H1 (cell line): Measurements from ENCODE around the gene RGS4. TPM values are rescaled to one million over a fixed set of nuclear protein-coding genes. Genes with fewer than 3 reads are reported as not detected.

Experiments used
- CTCF ChIA-PET: fragments of 300-600 bp; sonication (Branson Sonifier 250); formaldehyde crosslinking; loops from one replicate; lab custom pipeline; 2021; ENCODE audit not compliant: partially characterized antibody; lab: Charles Lee
- POLR2A ChIA-PET: fragments of 300-600 bp; sonication (Branson Sonifier 250); formaldehyde crosslinking; loops from one replicate; lab custom pipeline; 2021; ENCODE audit warnings: inconsistent platforms; ENCODE audit not compliant: partially characterized antibody; lab: Charles Lee
- DNase-seq, 2 experiments: peaks; one replicate each; pipeline versions ENCODE4 v3.0.0 to v3.0.0-alpha.2; 2010 to 2022; ENCODE audit warnings: low spot score in 2 of 2, low read depth in 1 of 2, mixed read lengths in 1 of 2
- FAIRE-seq: peaks from 2 replicates; lab custom pipeline; 2011; peaks lifted over from hg19 to GRCh38; lab: Jason Lieb, UNC
- H2AFZ ChIP-seq: 2 replicates; pipeline ENCODE4 v1.8.1; 2012; ENCODE audit warnings: low read length, inconsistent platforms
- H2AK5ac ChIP-seq: 2 replicates; pipeline ENCODE4 v1.6.1; 2013; ENCODE audit warnings: low read depth, low read length
- H2BK120ac ChIP-seq: replicated peaks from 2 replicates; pipeline ENCODE3; 2013; ENCODE audit warnings: low read depth, low read length, inconsistent platforms
- H2BK12ac ChIP-seq: 2 replicates; pipeline ENCODE4 v1.6.1; 2013; ENCODE audit warnings: low read depth, low read length
- H2BK15ac ChIP-seq: 2 replicates; pipeline ENCODE4 v1.6.1; 2013; ENCODE audit warnings: low read length
- H2BK20ac ChIP-seq: 2 replicates; pipeline ENCODE4 v1.6.1; 2013; ENCODE audit warnings: low read length
- H2BK5ac ChIP-seq: 2 replicates; pipeline ENCODE4 v1.6.1; 2013; ENCODE audit warnings: low read depth, low read length
- H3K14ac ChIP-seq: 2 replicates; pipeline ENCODE4 v1.6.1; 2013; ENCODE audit warnings: inconsistent platforms; ENCODE audit not compliant: insufficient read length
- H3K18ac ChIP-seq: 2 replicates; pipeline ENCODE4 v1.6.1; 2013; ENCODE audit warnings: low read length; ENCODE audit errors: extremely low read depth
- H3K23ac ChIP-seq: 2 replicates; pipeline ENCODE4 v1.6.1; 2013; ENCODE audit warnings: inconsistent platforms; ENCODE audit not compliant: insufficient read length
- H3K23me2 ChIP-seq: 2 replicates; pipeline ENCODE4 v1.6.1; 2013; ENCODE audit warnings: low read depth, low read length
- H3K27ac ChIP-seq: 2 replicates; pipeline ENCODE4 v1.6.1; 2011; ENCODE audit warnings: low read depth, low read length, inconsistent platforms
- H3K27me3 ChIP-seq, 4 experiments: replicated peaks in 1 of 4; 1 replicate in 1 of 4; 2 replicates in 3 of 4; pipeline versions ENCODE4 v1.6.1 to v1.8.1; 2011 to 2013; ENCODE audit warnings: low read length in 3 of 4, mild to moderate bottlenecking in 3 of 4, inconsistent platforms in 2 of 4, mixed read lengths in 2 of 4, moderate library complexity in 1 of 4; ENCODE audit not compliant: control insufficient read depth in 3 of 4, insufficient read depth in 3 of 4; ENCODE audit errors: extremely low read depth in 1 of 4
- H3K36me3 ChIP-seq, 4 experiments: 2 replicates each; pipeline versions ENCODE4 v1.6.1 to v1.8.1; 2011 to 2013; ENCODE audit warnings: mild to moderate bottlenecking in 4 of 4, low read length in 3 of 4, moderate library complexity in 2 of 4, control low read depth in 1 of 4, inconsistent platforms in 1 of 4; ENCODE audit not compliant: insufficient read depth in 4 of 4, control insufficient read depth in 2 of 4
- H3K4ac ChIP-seq: replicated peaks from 2 replicates; pipeline ENCODE3; 2013; ENCODE audit warnings: low read length, low read depth, mixed read lengths, inconsistent platforms; ENCODE audit not compliant: insufficient read length
- H3K4me1 ChIP-seq, 4 experiments: replicated peaks in 1 of 4; 1 replicate in 1 of 4; 2 replicates in 3 of 4; pipeline versions ENCODE4 v1.6.1 to v1.8.1; 2011 to 2013; ENCODE audit warnings: low read length in 3 of 4, inconsistent platforms in 2 of 4, mixed read lengths in 1 of 4; ENCODE audit not compliant: insufficient read depth in 4 of 4, control insufficient read depth in 3 of 4
- H3K4me2 ChIP-seq, 2 experiments: 2 replicates each; pipeline versions ENCODE4 v1.6.1 to v1.8.1; 2011 to 2013; ENCODE audit warnings: low read depth in 2 of 2, low read length in 2 of 2, control low read depth in 1 of 2, inconsistent platforms in 1 of 2, mild to moderate bottlenecking in 1 of 2; ENCODE audit not compliant: insufficient read depth in 1 of 2
- H3K4me3 ChIP-seq, 4 experiments: fragments of 200-600, 300-600 bp in 1 of 4; sonication (generic), shearing (Covaris generic), sonication (Bioruptor Twin) in 1 of 4; 2 replicates each; pipeline versions ENCODE4 v1.5.1 to v1.8.1; 2011 to 2016; ENCODE audit warnings: low read length in 4 of 4, low read depth in 3 of 4, control low read depth in 2 of 4, inconsistent platforms in 2 of 4, mild to moderate bottlenecking in 2 of 4, mixed read lengths in 1 of 4, moderate library complexity in 1 of 4; ENCODE audit not compliant: insufficient read depth in 2 of 4; ENCODE audit errors: extremely low read depth in 1 of 4
- H3K56ac ChIP-seq: replicated peaks from 2 replicates; pipeline ENCODE3; 2013; ENCODE audit warnings: low read depth, mild to moderate bottlenecking, mixed read lengths, low read length, inconsistent platforms; ENCODE audit not compliant: insufficient read length
- H3K79me1 ChIP-seq: 2 replicates; pipeline ENCODE4 v1.6.1; 2013; ENCODE audit warnings: low read depth, low read length, control low read depth
- H3K79me2 ChIP-seq, 2 experiments: 2 replicates each; pipeline versions ENCODE4 v1.6.1 to v1.8.1; 2012 to 2013; ENCODE audit warnings: low read length in 2 of 2, mild to moderate bottlenecking in 2 of 2, inconsistent platforms in 1 of 2; ENCODE audit not compliant: insufficient read depth in 2 of 2, control insufficient read depth in 1 of 2
- H3K9ac ChIP-seq, 4 experiments: replicated peaks in 1 of 4; 1 replicate in 1 of 4; 2 replicates in 3 of 4; pipeline versions ENCODE4 v1.6.1 to v1.8.1; 2011 to 2013; ENCODE audit warnings: low read depth in 3 of 4, low read length in 3 of 4, control low read depth in 2 of 4, mild to moderate bottlenecking in 2 of 4, moderate library complexity in 2 of 4, inconsistent platforms in 1 of 4; ENCODE audit errors: extremely low read depth in 1 of 4
- H3K9me3 ChIP-seq, 2 experiments: 2 replicates each; pipeline versions ENCODE4 v1.6.1 to v1.8.1; 2012 to 2013; ENCODE audit warnings: mild to moderate bottlenecking in 2 of 2, moderate library complexity in 2 of 2, control low read depth in 1 of 2, inconsistent platforms in 1 of 2, low read depth in 1 of 2, low read length in 1 of 2, mixed read lengths in 1 of 2; ENCODE audit not compliant: insufficient read depth in 2 of 2
- H4K20me1 ChIP-seq, 2 experiments: replicated peaks in 1 of 2; 2 replicates each; pipeline versions ENCODE3 to v1.8.1; 2011 to 2013; ENCODE audit warnings: inconsistent platforms in 2 of 2, low read length in 2 of 2, mild to moderate bottlenecking in 1 of 2; ENCODE audit not compliant: insufficient read depth in 2 of 2, control insufficient read depth in 1 of 2
- H4K5ac ChIP-seq: 2 replicates; pipeline ENCODE4 v1.6.1; 2013; ENCODE audit warnings: low read length, low read depth, mixed read lengths, inconsistent platforms; ENCODE audit not compliant: insufficient read length
- H4K8ac ChIP-seq: 2 replicates; pipeline ENCODE4 v1.8.0; 2013; ENCODE audit warnings: mild to moderate bottlenecking, moderate library complexity, low read length, inconsistent platforms; ENCODE audit not compliant: insufficient read depth; ENCODE audit errors: extremely low read depth
- H4K91ac ChIP-seq: replicated peaks from 2 replicates; pipeline ENCODE3; 2013; ENCODE audit warnings: low read length, mixed read lengths, inconsistent platforms; ENCODE audit not compliant: insufficient read length
- CHD2 ChIP-seq: IDR thresholded peaks from 2 replicates; pipeline ENCODE4 v1.6.1; 2012; ENCODE audit warnings: low read length, improper control_type of control experiment
- CTBP2 ChIP-seq: IDR thresholded peaks from 2 replicates; pipeline ENCODE4 v1.7.0; 2011; ENCODE audit warnings: borderline replicate concordance, mild to moderate bottlenecking, moderate library complexity, mixed read lengths, low read length; ENCODE audit not compliant: insufficient read depth, insufficient read length
- EZH2 ChIP-seq: fragments of 200-600 bp; sonication (generic); IDR thresholded peaks from 2 replicates; pipeline ENCODE4 v1.7.1; 2012; ENCODE audit warnings: low read depth, mild to moderate bottlenecking, moderate library complexity, low read length, inconsistent platforms; ENCODE audit not compliant: severe bottlenecking
- JUN ChIP-seq: IDR thresholded peaks from 2 replicates; pipeline ENCODE4 v1.6.1; 2011; ENCODE audit warnings: low read depth, mild to moderate bottlenecking, improper control_type of control experiment, low read length
- JUND ChIP-seq: IDR thresholded peaks from 2 replicates; pipeline ENCODE4 v1.6.1; 2011; ENCODE audit warnings: mild to moderate bottlenecking, improper control_type of control experiment, low read length
- KDM5A ChIP-seq: fragments of 200-600 bp; IDR thresholded peaks from 2 replicates; pipeline ENCODE4 v1.7.1; 2012; ENCODE audit warnings: mild to moderate bottlenecking, low read length, inconsistent platforms, mixed read lengths
- MAX ChIP-seq: IDR thresholded peaks from 2 replicates; pipeline ENCODE4 v1.6.1; 2012; ENCODE audit warnings: inconsistent platforms
- PHF8 ChIP-seq: fragments of 200-600 bp; sonication (generic); conservative IDR thresholded peaks from 2 replicates; pipeline ENCODE4 v1.7.1; 2012; ENCODE audit warnings: low read depth, mild to moderate bottlenecking, inconsistent platforms, low read length, moderate library complexity
- POU5F1 ChIP-seq: IDR thresholded peaks from 2 replicates; pipeline ENCODE4 v1.6.1; 2011; ENCODE audit warnings: low read depth, mild to moderate bottlenecking, low read length, moderate library complexity
- RAD21 ChIP-seq, 2 experiments: IDR thresholded peaks in 1 of 2; conservative IDR thresholded peaks in 1 of 2; 2 replicates each; pipeline ENCODE4 v1.6.1; 2011; ENCODE audit warnings: low read depth in 2 of 2, low read length in 2 of 2, improper control_type of control experiment in 1 of 2, inconsistent platforms in 1 of 2, mild to moderate bottlenecking in 1 of 2, moderate library complexity in 1 of 2
- RXRA ChIP-seq: IDR thresholded peaks from 2 replicates; pipeline ENCODE4 v1.6.1; 2011; ENCODE audit warnings: low read depth, mild to moderate bottlenecking, low read length, moderate library complexity; ENCODE audit not compliant: insufficient read depth
- SIX5 ChIP-seq: IDR thresholded peaks from 2 replicates; pipeline ENCODE4 v1.6.1; 2011; ENCODE audit warnings: mild to moderate bottlenecking, low read depth, low read length
- SP1 ChIP-seq: IDR thresholded peaks from 2 replicates; pipeline ENCODE4 v1.6.1; 2011; ENCODE audit warnings: low read depth, low read length
- TEAD4 ChIP-seq: IDR thresholded peaks from 2 replicates; pipeline ENCODE4 v1.6.1; 2012; ENCODE audit warnings: low read depth, low read length, inconsistent platforms, mixed read lengths
- polyA plus RNA-seq, 7 experiments: library from polyadenylated mRNA; depleted of rRNA in 3 of 7; stranded (reverse) in 5 of 7; unstranded in 2 of 7; fragments of >200 nt in 5 of 7; fragments of 200-250 nt in 2 of 7; gene quantifications; 1 replicate in 5 of 7; 2 replicates in 1 of 7; 4 replicates in 1 of 7; pipeline versions ENCODE4 v1.2.1 to v1.2.3, GENCODE V29; 2011 to 2013; ENCODE audit warnings: missing spikeins in 2 of 7, mixed read lengths in 2 of 7
- total RNA-seq: library from RNA; stranded (reverse); fragmentation: NEBNext Ultra II Directional; extraction: Animal tissue kit (Norgen Biotek cat#: 25700); gene quantifications from 2 replicates; pipeline ENCODE4 v1.2.1, GENCODE V29; 2021

The RGS4 gene
- total and polyA plus RNA-seq, 2 of the 8 experiments (the other 6 are each of a cell fraction or from before 2014, with no cell fraction given), result 0.26 to 0.74 TPM

- Histone ChIP-seq H2AFZ (no peak overlapping the region), H2BK120ac (no peak overlapping the region), H3K4me2 (no peak overlapping the region), H3K4me3 (no peak overlapping the region), H2BK5ac (no peak overlapping the region), H4K20me1 (no peaks in the 10 kb centered on the region), H3K4ac (no peak overlapping the region), H2BK20ac (no peak overlapping the region), H2BK12ac (no peak overlapping the region), H3K27ac (no peak overlapping the region), H2BK15ac (no peak overlapping the region), H3K4me1 (no peaks in the 10 kb centered on the region), H3K56ac (no peak overlapping the region), H4K8ac (no peak overlapping the region), H3K9me3 (no peaks in the 10 kb centered on the region), H3K23me2 (no peaks in the 10 kb centered on the region), H3K36me3 (no peaks in the 10 kb centered on the region), H3K27me3 (no peaks in the 10 kb centered on the region), H3K18ac (no peak overlapping the region), H2AK5ac (no peak overlapping the region), H3K23ac (no peak overlapping the region), H3K14ac (no peak overlapping the region), H4K91ac (no peak overlapping the region), H3K79me2 (no peaks in the 10 kb centered on the region), H4K5ac (no peak overlapping the region), H3K79me1 (no peaks in the 10 kb centered on the region), H3K9ac (no peak overlapping the region)
- CTCF ChIA-PET, result interaction anchor here (0.7 to 0.8 kb wide), 2 partner anchors 12 to 185 kb away, joined by 3 read pairs; no protein-coding TSS in a partner anchor
- no peak for TF ChIP-seq PHF8
- TF ChIP-seq RXRA, result no peak
- TF ChIP-seq CTBP2, result no peak
- TF ChIP-seq TEAD4, result no peak
- TF ChIP-seq JUN, result no peak
- no peak for TF ChIP-seq MAX
- TF ChIP-seq RAD21 (IDR thresholded peaks at IDR 0.05 in 1 of 2, conservative IDR thresholded peaks at IDR 0.05 in 1 of 2; ENCODE audit: low read depth in 2 of 2, low read length in 2 of 2), result no peak
- TF ChIP-seq JUND, result no peak
- no peak for TF ChIP-seq EZH2
- TF ChIP-seq KDM5A, result no peak
- no peak for TF ChIP-seq SP1
- no peak for TF ChIP-seq CHD2
- TF ChIP-seq POU5F1, result no peak
- TF ChIP-seq SIX5, result no peak
- POLR2A ChIA-PET, result no interaction called here
- FAIRE-seq, result no peak
- DNase-seq, result no peak
Measured at GRCh38 chr1:163050496-163050895, 18.7 kb upstream of the RGS4 start.
